Ascending aorta (tissue), 2 donors: ENCODE measurements around the gene G3BP2. TPM values are rescaled to one million over a fixed set of nuclear protein-coding genes. Genes with fewer than 3 reads are reported as not detected.

Source experiments
- DNase-seq, 2 donors: peaks; one replicate each; pipeline ENCODE4 v3.0.0-alpha.2; 2019; ENCODE audit warnings: low spot score in 2 of 2
- H3K27ac ChIP-seq, 2 donors: fragments of 200-600 bp; sonication (generic); one replicate each; pipeline ENCODE4 v1.5.1; 2016 to 2017; ENCODE audit warnings: mild to moderate bottlenecking in 1 of 2
- H3K27me3 ChIP-seq: fragments of 200-600 bp; sonication (generic); one replicate; pipeline ENCODE4 v1.5.1; 2017
- H3K36me3 ChIP-seq, 2 donors: fragments of 200-600 bp; sonication (generic); one replicate each; pipeline ENCODE4 v1.5.1; 2016
- H3K4me1 ChIP-seq, 2 donors: fragments of 200-600 bp; sonication (generic); one replicate each; pipeline ENCODE4 v1.5.1; 2016 to 2017; ENCODE audit warnings: mild to moderate bottlenecking in 1 of 2
- H3K4me3 ChIP-seq, 2 donors: fragments of 200-600 bp; sonication (generic); one replicate each; pipeline ENCODE4 v1.5.1; 2016 to 2017; ENCODE audit warnings: mild to moderate bottlenecking in 1 of 2
- H3K9me3 ChIP-seq, 2 donors: fragments of 200-600 bp; sonication (generic); one replicate each; pipeline ENCODE4 v1.5.1; 2016
- CTCF ChIP-seq, 3 experiments: fragments of 200-600 bp in 2 of 3; fragments of 450-650 bp in 1 of 3; sonication (generic) in 2 of 3; IDR thresholded peaks; one replicate each; pipeline ENCODE4 v1.5.1; 2016 to 2019; ENCODE audit warnings: antibody characterized with exemption in 3 of 3, mild to moderate bottlenecking in 1 of 3, moderate library complexity in 1 of 3
- intact Hi-C: fragments of 100-400 bp; cut with DNase I; formaldehyde crosslinking; loops from one replicate; pipeline ENCODE4 v1.15.1; 2023
- total RNA-seq: library from RNA; depleted of rRNA; stranded (reverse); fragments of >200 nt; gene quantifications from one replicate; pipeline ENCODE4 v1.1.0, GENCODE V29; 2016

Gene G3BP2
- total RNA-seq, 1 donor from 2014 or later: 88.9 TPM

DNA sequence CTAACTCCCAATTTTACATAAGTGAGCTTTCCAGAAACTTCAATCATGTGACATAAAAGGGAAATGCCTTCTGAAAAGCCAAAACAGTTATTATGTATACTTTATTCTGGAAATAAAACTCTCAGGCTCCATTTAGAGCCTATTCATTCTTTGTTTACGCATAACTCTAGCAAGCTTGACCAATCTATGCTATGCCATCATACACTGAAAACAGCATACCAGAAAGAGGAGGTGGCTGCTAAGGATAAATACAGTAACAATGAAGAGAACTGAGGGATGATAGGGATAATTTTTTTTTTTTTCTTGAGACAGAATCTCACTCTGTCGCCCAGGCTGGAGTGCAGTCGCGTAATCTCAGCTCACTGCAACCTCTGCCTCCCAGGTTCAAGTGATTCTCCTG lies 67.3 kb downstream of the G3BP2 start:
- no peaks in the 10 kb centered on the region for H3K9me3 ChIP-seq
- H3K36me3 ChIP-seq: no peaks in the 10 kb centered on the region
- no peak overlapping the region for H3K27ac ChIP-seq
- no peaks in the 10 kb centered on the region for H3K27me3 ChIP-seq
- DNase-seq: no peak
- intact Hi-C loops: no loop called here
- H3K4me1 ChIP-seq: no peaks in the 10 kb centered on the region
- no peak overlapping the region for H3K4me3 ChIP-seq
- no peak for TF ChIP-seq CTCF (IDR thresholded peaks at IDR 0.05)

GRCh38 chr4:75599647-75600046 lies 73.6 kb downstream of the G3BP2 start:
- Histone ChIP-seq H3K4me3 (no peak overlapping the region), H3K27me3 (no peaks in the 10 kb centered on the region), H3K4me1 (no peaks in the 10 kb centered on the region), H3K9me3 (no peaks in the 10 kb centered on the region), H3K36me3 (peaks cover 4 to 6% of the 10 kb centered on the region in 2 donors), H3K27ac (no peak overlapping the region)
- TF ChIP-seq CTCF (IDR thresholded peaks at IDR 0.05): no peak
- no peak for DNase-seq
- intact Hi-C loops: no loop called here

DNA sequence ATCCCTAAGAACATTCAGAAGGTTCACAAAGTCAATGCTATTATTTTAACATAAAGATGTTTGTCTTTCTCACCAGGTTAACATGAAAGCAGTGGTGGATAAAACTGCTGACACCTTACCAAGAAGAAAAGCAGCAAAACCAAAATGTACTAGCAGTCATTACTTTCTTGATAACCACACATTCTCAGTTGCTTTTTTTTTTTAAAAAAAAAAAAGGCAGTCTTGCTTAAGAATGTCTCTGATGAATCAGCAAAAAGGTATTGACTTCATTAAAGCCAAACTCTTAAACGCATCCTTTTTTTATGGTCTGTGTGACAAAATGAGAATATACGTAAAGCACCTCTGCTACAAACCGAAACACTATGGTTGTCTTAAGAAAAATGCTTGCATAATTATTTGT lies 74.8 kb downstream of the G3BP2 start:
- no peak for DNase-seq
- Histone ChIP-seq H3K27me3 (no peaks in the 10 kb centered on the region), H3K36me3 (peaks cover 4 to 6% of the 10 kb centered on the region in 2 donors), H3K4me1 (no peaks in the 10 kb centered on the region), H3K4me3 (no peak overlapping the region), H3K27ac (no peak overlapping the region), H3K9me3 (no peaks in the 10 kb centered on the region)
- no peak for TF ChIP-seq CTCF (IDR thresholded peaks at IDR 0.05)
- intact Hi-C loops: no loop called here

- no peak for TF ChIP-seq CTCF (IDR thresholded peaks at IDR 0.05)
- no peak overlapping the region for H3K27ac ChIP-seq
- no peak overlapping the region for H3K4me3 ChIP-seq
- no peaks in the 10 kb centered on the region for H3K4me1 ChIP-seq
- H3K27me3 ChIP-seq: no peaks in the 10 kb centered on the region
- peaks cover 4 to 6% of the 10 kb centered on the region in 2 donors for H3K36me3 ChIP-seq
- no peaks in the 10 kb centered on the region for H3K9me3 ChIP-seq
- intact Hi-C loops: no loop called here
- DNase-seq: no peak
Observed at GRCh38 chr4:75596061-75596460, 77.2 kb downstream of the G3BP2 start.

DNA sequence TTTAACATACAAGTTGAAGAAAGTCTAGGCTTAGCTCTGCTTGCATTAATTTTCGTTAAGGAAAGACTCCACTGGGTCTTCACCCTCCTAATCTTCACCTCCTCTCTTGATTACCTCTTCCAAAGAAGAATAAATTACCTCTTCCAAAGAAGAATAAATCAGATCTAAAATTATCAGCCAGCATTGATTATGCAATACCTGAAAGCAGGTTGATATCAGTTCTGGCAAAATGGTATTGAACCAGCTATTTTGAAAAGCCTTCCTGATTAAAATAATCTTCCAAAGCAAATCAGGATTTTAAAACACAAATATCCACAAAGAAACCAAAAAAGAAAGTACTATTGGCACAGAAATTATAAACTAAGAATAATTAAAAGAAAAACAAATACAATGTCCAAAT lies 79.8 kb downstream of the G3BP2 start:
- intact Hi-C loops: no loop called here
- no peak for DNase-seq
- no peaks in the 10 kb centered on the region for H3K4me1 ChIP-seq
- no peak overlapping the region for H3K27ac ChIP-seq
- no peaks in the 10 kb centered on the region for H3K36me3 ChIP-seq
- no peaks in the 10 kb centered on the region for H3K9me3 ChIP-seq
- H3K4me3 ChIP-seq: no peak overlapping the region
- no peaks in the 10 kb centered on the region for H3K27me3 ChIP-seq
- no peak for TF ChIP-seq CTCF (IDR thresholded peaks at IDR 0.05)

Other genes with a start within 250 kb of the G3BP2 start
- 16.2 TPM for gene RCHY1, start 159.0 kb downstream of the G3BP2 start, total RNA-seq
- gene THAP6, start 158.9 kb downstream of the G3BP2 start, total RNA-seq: 2.4 TPM
- not detected for gene ODAPH, start 117.3 kb downstream of the G3BP2 start, total RNA-seq
- not detected for gene CDKL2, start 42.9 kb downstream of the G3BP2 start, total RNA-seq
- gene USO1, start 51.2 kb upstream of the G3BP2 start, total RNA-seq: 25.5 TPM
- gene PPEF2, start 229.0 kb upstream of the G3BP2 start, total RNA-seq: not detected